Left cardiac atrium (tissue), 4 donors: Measurements from ENCODE around the gene ACTC1. TPM values are rescaled to one million over a fixed set of nuclear protein-coding genes. Genes with fewer than 3 reads are reported as not detected.
A peak's percentile ranks its signal among the peaks of the same experiment; 100 is the strongest.

Experiments
- ATAC-seq, 2 donors: fragments of 200-7000 bp; cut with Tn5 transposase; one replicate each; pipeline ENCODE4 v1.9.1; 2020; ENCODE audit warnings: mild to moderate bottlenecking in 2 of 2, moderate library complexity in 2 of 2
- DNase-seq: peaks from one replicate; pipeline ENCODE4 v3.0.0-alpha.2; 2020
- intact Hi-C, 2 donors: fragments of 100-400 bp; cut with DNase I; formaldehyde crosslinking; loops; one replicate each; pipeline versions ENCODE4 v1.14.1 to v1.15.1; 2022 to 2023
- total RNA-seq, 2 donors: library from RNA; stranded (reverse); fragmentation: NEBNext Ultra II Directional; extraction: Animal tissue kit (Norgen Biotek cat#: 25700); gene quantifications; one replicate each; pipeline ENCODE4 v1.2.1, GENCODE V29; 2021
- donor health status: DM: no; HTN: yes; CAD: no.
- donor health status: DM: no; HTN: yes; CAD: no; lungs with severe emphysema.
- donor health status: DM: yes; HTN: yes; CAD: no.
- donor health status: Dilated cardiomyopathy.

Gene ACTC1
- total RNA-seq, 2 donors from 2014 or later: 12,863 to 14,182 TPM

GRCh38 chr15:34804113-34804512, 8.8 kb upstream of the ACTC1 start:
- ATAC-seq: no peak
- intact Hi-C loops: no loop called here
- no peak for DNase-seq

DNA sequence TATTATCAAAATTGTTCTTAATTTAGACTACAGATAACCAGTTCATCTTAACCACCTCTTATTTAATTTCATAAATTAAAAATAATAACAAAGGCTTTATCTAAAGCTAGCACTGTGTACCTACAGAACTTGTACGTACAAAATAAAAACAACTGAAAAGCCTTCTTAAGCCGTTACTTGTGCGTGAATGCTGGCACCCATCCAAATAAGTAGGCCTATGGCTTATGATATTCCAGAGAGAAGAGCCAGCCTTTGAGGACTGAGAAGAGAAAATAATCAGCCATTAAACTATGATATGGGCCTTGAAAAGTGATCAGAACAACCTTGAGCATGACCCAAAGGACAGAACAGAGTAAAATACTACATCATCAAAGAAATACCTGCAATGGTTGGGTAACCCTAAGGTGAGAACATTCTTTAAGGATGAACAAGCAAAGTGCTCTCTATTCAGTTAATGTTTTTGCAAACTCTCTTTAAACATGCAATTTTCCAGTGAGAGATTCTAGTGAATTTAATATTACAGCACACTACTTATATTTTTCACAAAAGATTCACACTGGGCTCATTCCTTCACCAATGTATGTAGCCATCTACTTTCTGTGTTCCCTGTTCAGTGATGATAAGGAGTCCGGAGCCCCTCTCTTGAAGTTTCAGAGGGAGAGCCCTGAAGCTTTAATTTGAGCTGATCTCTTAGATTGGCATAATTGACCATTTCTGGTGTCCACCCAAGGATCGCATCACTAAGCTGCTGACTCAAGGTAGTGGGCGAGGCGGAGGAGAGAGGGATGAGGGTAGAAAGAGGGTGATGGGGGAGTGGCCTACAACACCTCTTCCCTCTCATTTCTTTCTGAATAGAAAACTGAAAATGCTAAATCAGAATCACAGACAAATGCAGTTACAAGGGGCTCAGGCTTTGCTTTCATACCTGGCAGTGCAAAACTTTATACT, 7.7 kb upstream of the ACTC1 start:
- intact Hi-C loops: no loop called here

GRCh38 chr15:34802371-34802770, 7.0 kb upstream of the ACTC1 start:
- DNase-seq (no peak), ATAC-seq (no peak)
- intact Hi-C loops: no loop called here

More for the DNA sequence above, 7.7 kb upstream of the ACTC1 start:
- DNase-seq (no peak), ATAC-seq (no peak)

- ATAC-seq (peak; percentile 34 to 52), DNase-seq (peak; percentile 78)
- intact Hi-C loops: loop anchor here in 1 of 2 donors (5.0 kb wide), 2 partner anchors 82 to 103 kb away; no protein-coding TSS in a partner anchor
Observed at GRCh38 chr15:34799149-34800101, 4.1 kb upstream of the ACTC1 start.

GRCh38 chr15:34796847-34797435, 1.6 kb upstream of the ACTC1 start:
- DNase-seq: no peak
- intact Hi-C loops: loop anchor here in 1 of 2 donors (5.0 kb wide), 2 partner anchors 80 to 105 kb away; no protein-coding TSS in a partner anchor
- ATAC-seq: peak; percentile 37 to 38

- ATAC-seq: peak in 1 of 2 donors; percentile 9
- intact Hi-C loops: loop anchor here in 1 of 2 donors (5.0 kb wide), 2 partner anchors 77 to 108 kb away; no protein-coding TSS in a partner anchor
- no peak for DNase-seq
Observed at GRCh38 chr15:34794590-34795206, 651 bp downstream of the ACTC1 start.

DNA sequence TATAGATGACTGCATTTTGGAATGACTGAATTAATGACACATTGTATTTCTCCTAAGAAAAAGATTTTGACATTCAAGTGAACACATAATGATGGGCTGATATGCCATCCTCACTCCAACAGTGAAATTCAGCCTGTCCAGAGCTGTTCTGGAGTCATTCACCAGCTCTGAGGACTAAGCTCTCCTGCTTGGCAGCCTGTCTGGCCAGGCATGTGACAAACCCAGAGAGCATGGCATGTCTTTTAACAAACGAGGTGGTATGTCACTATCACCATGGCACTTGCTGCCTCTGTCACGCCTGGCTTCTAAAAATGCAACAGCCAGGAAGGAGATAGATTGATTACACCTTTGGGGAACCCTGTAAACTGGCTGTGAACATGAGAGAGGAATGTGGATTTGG, 1.4 kb downstream of the ACTC1 start:
- ATAC-seq (peak in 1 of 2 donors; percentile 4), DNase-seq (no peak)

DNA sequence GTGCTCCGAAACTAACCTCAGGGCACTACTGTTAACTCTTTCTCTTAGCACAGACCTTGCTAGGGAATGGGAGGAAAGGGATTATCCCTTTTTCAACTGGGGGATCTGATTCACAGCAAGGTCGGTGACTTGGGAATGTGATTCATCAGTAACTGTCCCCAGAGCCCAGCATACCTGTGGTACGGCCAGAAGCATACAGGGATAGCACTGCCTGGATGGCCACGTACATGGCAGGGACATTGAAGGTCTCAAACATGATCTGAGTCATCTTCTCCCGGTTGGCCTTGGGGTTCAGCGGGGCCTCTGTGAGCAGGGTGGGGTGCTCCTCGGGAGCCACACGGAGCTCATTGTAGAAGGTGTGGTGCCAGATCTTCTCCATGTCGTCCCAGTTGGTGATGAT, 2.3 kb downstream of the ACTC1 start:
- ATAC-seq: no peak
- intact Hi-C loops: no loop called here

More for the DNA sequence above, 1.4 kb downstream of the ACTC1 start:
- intact Hi-C loops: no loop called here

GRCh38 chr15:34791701-34792100, 3.6 kb downstream of the ACTC1 start:
- DNase-seq: no peak
- intact Hi-C loops: no loop called here
- ATAC-seq: no peak

More for the DNA sequence above, 2.3 kb downstream of the ACTC1 start:
- DNase-seq: no peak

DNA sequence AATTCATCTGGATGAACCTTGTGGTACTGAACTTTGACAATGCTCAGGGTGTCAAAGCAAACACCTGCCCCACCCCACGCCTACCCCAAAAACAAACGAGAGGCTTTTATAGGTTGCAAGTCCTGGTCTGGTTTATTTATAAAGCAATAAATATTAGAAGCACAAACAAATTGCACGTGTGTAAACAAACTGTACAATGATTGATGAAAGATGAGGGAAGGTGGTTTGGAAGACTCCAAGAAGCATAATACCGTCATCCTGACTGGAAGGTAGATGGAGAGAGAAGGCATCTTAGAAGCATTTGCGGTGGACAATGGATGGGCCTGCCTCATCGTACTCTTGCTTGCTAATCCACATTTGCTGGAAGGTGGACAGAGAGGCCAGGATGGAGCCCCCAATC, 5.2 kb downstream of the ACTC1 start:
- DNase-seq (no peak), ATAC-seq (no peak)
- intact Hi-C loops: no loop called here

GRCh38 chr15:34789326-34789725, 6.0 kb downstream of the ACTC1 start:
- no peak for DNase-seq
- intact Hi-C loops: no loop called here

DNA sequence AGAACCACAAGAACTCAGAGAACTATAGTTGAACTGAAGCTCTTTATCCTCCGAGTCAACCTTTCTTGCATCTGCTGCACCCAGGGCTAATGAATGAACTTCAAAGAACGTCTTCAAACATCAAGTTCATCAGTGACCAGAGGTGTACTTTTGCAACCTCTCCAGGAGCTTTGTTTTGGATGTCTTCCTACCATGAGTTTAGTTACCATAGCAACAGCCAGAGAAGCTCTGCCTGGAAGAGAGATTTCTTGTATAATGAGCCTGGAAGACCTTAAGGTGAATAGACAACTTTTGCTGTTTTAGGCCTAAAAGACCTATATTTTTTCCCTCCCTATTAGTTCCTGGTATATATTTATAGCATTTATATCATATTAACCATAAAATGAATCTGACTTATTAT, 9.1 kb downstream of the ACTC1 start:
- intact Hi-C loops: no loop called here
- no peak for DNase-seq
- ATAC-seq: no peak

More at GRCh38 chr15:34789326-34789725, 6.0 kb downstream of the ACTC1 start:
- peak; percentile 24 to 37 for ATAC-seq

DNA sequence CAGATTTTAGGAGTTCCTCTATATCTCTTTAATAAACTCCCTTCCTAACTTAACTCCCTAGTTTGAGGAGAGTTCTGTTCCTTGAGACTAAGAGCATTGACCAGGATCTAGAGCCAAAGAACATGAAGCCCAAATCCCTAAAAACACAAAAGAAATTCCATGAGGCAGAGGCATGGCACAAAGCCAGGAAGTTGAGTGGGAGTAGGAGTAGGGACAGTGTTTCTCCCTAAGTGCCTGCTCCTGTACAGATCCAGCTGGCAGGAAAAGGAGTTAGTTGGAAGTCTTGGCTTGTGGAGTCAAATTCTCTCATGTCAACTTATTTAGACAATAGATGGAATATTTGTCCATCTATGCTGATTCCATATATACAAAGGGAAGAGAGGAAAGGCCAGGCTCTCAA, 11.4 kb downstream of the ACTC1 start:
- intact Hi-C loops: no loop called here
- ATAC-seq: no peak
- no peak for DNase-seq

DNA sequence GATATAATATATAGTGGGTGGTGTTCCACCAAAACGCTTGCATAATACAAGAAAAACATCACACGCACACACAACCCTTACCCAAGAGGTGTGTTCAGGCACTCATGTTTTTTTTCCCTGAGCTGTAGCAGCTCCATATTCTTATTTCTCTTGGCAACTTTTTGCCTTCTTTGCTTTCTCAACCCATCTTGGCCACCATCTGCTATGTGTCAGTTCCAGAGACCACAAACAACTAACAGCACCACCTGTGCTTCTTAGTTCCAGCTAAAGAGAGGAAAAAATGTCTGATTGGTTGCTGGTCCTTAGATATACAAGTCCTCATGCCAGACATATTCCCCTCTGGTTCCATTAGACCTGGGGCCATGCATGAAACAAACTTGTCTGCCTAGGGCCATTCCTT, 11.9 kb downstream of the ACTC1 start:
- ATAC-seq (no peak), DNase-seq (no peak)
- intact Hi-C loops: no loop called here

- intact Hi-C loops: no loop called here
- ATAC-seq: no peak
- no peak for DNase-seq
Observed at GRCh38 chr15:34782901-34783300, 12.4 kb downstream of the ACTC1 start.

DNA sequence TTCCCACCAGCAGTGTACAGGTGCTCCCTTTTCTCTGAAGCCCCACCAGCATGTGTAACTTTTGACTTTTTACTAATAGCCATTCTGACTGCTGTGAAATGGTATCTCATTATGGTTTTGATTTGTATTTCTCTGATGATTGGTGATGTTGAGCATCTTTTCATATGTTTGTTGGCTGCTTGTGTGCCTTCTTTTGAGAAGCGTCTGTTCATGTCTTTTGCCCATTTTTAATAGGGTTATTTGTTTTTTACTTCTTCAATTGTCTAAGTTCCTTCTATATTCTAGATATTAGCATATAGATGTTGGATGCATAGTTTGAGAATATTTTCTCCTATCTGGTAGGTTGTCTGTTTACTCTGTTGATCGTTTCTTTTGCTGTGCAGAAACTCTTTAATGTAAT, 14.6 kb downstream of the ACTC1 start:
- no peak for ATAC-seq
- DNase-seq: no peak
- intact Hi-C loops: no loop called here

DNA sequence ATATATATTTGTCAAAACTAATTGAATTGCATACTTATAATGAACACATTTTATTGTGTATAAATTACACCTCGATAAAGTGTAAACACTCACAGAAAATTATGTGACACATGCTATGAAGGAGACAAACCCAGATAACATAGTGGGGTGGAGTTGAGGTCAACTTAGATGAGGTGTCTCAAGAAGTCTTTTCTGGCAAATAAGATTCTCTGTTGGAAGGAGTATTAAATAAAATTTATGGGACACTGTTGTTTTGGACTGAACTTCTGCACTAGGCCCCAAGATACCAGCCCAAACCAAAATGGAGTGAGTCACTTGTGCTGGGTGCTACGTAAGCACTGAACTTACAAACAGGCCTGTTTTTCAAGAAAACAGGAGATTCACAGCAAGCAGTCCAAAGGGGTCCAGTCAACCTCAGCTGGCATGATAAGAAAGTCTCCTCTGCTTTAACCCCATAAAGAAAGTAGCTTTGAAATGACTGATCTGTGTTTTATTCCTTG, 18.7 kb downstream of the ACTC1 start:
- intact Hi-C loops: no loop called here
- DNase-seq: no peak
- no peak for ATAC-seq

GRCh38 chr15:34773917-34774316, 21.4 kb downstream of the ACTC1 start:
- intact Hi-C loops: no loop called here
- ATAC-seq (no peak), DNase-seq (no peak)

- intact Hi-C loops: no loop called here
- ATAC-seq: no peak
- DNase-seq: no peak
Observed at GRCh38 chr15:34773013-34773412, 22.3 kb downstream of the ACTC1 start.
